Psoas muscle (tissue), 8 donors: Measurements from ENCODE around the gene RBM43. TPM values are rescaled to one million over a fixed set of nuclear protein-coding genes. Genes with fewer than 3 reads are reported as not detected.
"Not testable (repeated sequence)": the region's sequence is repeated elsewhere in the genome, so short reads cannot be mapped to it uniquely, and the experiment has no call there.

Source experiments
- ATAC-seq, 4 donors: fragments of 200-7000 bp; cut with Tn5 transposase; one replicate each; pipeline ENCODE4 v1.9.1; 2020; ENCODE audit warnings: moderate library complexity in 3 of 4, mild to moderate bottlenecking in 2 of 4
- DNase-seq, 2 donors: peaks; one replicate each; pipeline ENCODE4 v3.0.0-alpha.2; 2020
- H3K27ac ChIP-seq: fragments of 200-600 bp; one replicate; pipeline ENCODE4 v1.8.0; 2022
- H3K27me3 ChIP-seq, 3 donors: fragments of 200-600 bp in 1 of 3; one replicate each; pipeline versions ENCODE4 v1.6.1 to v1.8.0; 2013 to 2022; ENCODE audit warnings: low read length in 2 of 3, mild to moderate bottlenecking in 2 of 3, moderate library complexity in 1 of 3; ENCODE audit not compliant: insufficient read depth in 3 of 3
- H3K36me3 ChIP-seq, 2 donors: fragments of 200-600 bp in 1 of 2; one replicate each; pipeline versions ENCODE4 v1.6.1 to v1.8.0; 2013 to 2022; ENCODE audit warnings: low read depth in 1 of 2, mild to moderate bottlenecking in 1 of 2, moderate library complexity in 1 of 2; ENCODE audit not compliant: insufficient read depth in 1 of 2
- H3K4me1 ChIP-seq: fragments of 200-600 bp; one replicate; pipeline ENCODE4 v1.8.0; 2022
- H3K4me3 ChIP-seq: fragments of 200-600 bp; one replicate; pipeline ENCODE4 v1.8.0; 2022; ENCODE audit warnings: mild to moderate bottlenecking
- H3K9me3 ChIP-seq: fragments of 200-600 bp; one replicate; pipeline ENCODE4 v1.8.0; 2022
- CTCF ChIP-seq: fragments of 200-600 bp; IDR thresholded peaks from one replicate; pipeline ENCODE4 v1.8.0; 2022; ENCODE audit warnings: antibody characterized with exemption
- WGBS, 3 donors: extraction: QIAGEN DNeasy Blood & Tissue Kit; methylation state at CpG; one replicate each; pipeline versions ENCODE4 v1.1.6 to v1.1.7; 2013; 5-methylcytosine and 5-hydroxymethylcytosine counted together
- intact Hi-C, 2 donors: fragments of 100-400 bp; cut with DNase I; formaldehyde crosslinking; loops; one replicate each; pipeline versions ENCODE4 v1.11.0 to v1.14.2; 2022
- polyA plus RNA-seq, 3 donors: library from polyadenylated mRNA; stranded (reverse); fragments of 200-250 nt; gene quantifications; one replicate each; pipeline ENCODE4 v1.2.3, GENCODE V29; 2013
- total RNA-seq, 4 donors: library from RNA; stranded (reverse); fragmentation: NEBNext Ultra II Directional in 2 of 4; extraction: Animal tissue kit (Norgen Biotek cat#: 25700) in 2 of 4; gene quantifications; one replicate each; pipeline versions ENCODE4 v1.2.1 to v1.2.4, GENCODE V29; 2021 to 2023
- donor health status: healthy with polysubstance abuse.
- donor health status: DM: no; HTN: no; CAD: no; lungs with moderate emphysema.
- donor health status: Bipolar disorder and iron deficiency.
- donor health status: healthy.
- donor health status: DM: yes; HTN: yes; CAD: no.
- donor health status: DM: no; HTN: no; CAD: no.
- donor health status: DM: no; HTN: no; CAD: no.
- donor health status: DM: yes; HTN: yes; CAD: no.

Gene RBM43
- total and polyA plus RNA-seq, 7 donors = 0.52 to 3.1 (median 1.0) TPM

DNA sequence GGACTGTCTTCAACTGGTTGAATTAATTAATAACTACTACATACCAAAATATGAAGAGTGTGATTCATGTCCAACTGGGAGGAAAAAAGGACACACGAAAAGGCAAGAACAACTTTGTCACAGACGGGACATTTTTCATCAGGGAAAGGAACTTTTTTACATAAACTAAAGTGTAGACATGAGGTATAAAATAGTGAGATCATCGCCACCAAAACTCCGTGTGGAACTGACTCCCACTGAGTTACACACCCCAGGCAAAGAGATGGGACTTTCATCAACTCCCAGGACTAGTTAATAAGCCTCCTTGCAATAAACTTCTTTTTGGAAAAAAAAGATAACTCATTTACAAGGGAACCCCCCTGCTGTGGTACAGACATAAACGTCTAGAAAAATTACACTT, 40.7 kb upstream of the RBM43 start:
- no peak for ATAC-seq
- no peaks in the 10 kb centered on the region for H3K36me3 ChIP-seq
- WGBS, 3 donors = 53 to 70% (median 61%) methylated on average over 5 of the region's 5 CpGs
- no peak for DNase-seq
- no peaks in the 10 kb centered on the region for H3K9me3 ChIP-seq
- intact Hi-C loops = no loop called here
- no peak overlapping the region for H3K4me3 ChIP-seq
- H3K4me1 ChIP-seq = no peaks in the 10 kb centered on the region
- TF ChIP-seq CTCF = no peak
- H3K27ac ChIP-seq = no peak overlapping the region
- peaks cover 0 to 4% (median 0%) of the 10 kb centered on the region in 3 donors for H3K27me3 ChIP-seq

DNA sequence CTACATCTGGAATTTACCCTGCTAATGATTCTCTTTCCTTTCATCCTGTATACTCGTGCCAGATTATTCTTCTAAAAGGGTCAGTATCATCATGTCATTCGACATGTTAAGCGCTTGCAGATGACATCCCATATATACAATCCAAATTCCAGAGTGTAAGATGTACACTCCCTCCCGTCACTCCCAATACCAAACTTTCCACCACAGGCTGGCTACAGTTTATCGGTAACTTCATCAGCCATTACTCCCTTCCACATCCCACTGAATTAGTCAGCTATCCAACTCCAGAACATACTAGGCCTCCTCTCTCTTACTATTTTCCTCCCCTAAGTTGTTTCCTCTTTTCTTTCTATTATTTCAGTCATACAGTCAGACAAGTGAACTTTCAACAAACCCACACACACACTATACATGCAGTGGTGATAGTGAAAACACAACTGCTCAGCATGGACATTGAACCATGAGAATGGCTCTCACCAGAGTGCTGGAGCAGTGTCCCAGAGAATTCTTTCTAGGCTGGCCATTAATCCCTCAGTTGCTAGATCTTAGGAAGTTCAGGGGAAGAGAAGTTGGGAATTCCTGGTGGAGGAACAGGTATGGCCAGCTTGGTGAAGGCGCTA, 38.4 kb upstream of the RBM43 start:
- Histone ChIP-seq H3K27me3 (peaks cover 0 to 4% (median 0%) of the 10 kb centered on the region in 3 donors), H3K4me1 (no peaks in the 10 kb centered on the region), H3K9me3 (no peaks in the 10 kb centered on the region), H3K36me3 (no peaks in the 10 kb centered on the region), H3K27ac (no peak overlapping the region), H3K4me3 (no peak overlapping the region)
- ATAC-seq (no peak), DNase-seq (no peak)
- TF ChIP-seq CTCF = no peak
- WGBS, 3 donors = 83 to 86% (median 83%) methylated on average over 6 of the region's 6 CpGs
- intact Hi-C loops = no loop called here

GRCh38 chr2:151297882-151298281, 36.2 kb upstream of the RBM43 start:
- Histone ChIP-seq H3K4me1 (no peaks in the 10 kb centered on the region), H3K36me3 (no peaks in the 10 kb centered on the region), H3K27me3 (peaks cover 0 to 4% (median 0%) of the 10 kb centered on the region in 3 donors), H3K4me3 (no peak overlapping the region), H3K27ac (peak overlapping the region; percentile 9), H3K9me3 (no peaks in the 10 kb centered on the region)
- DNase-seq (no peak), ATAC-seq (no peak)
- no peak for TF ChIP-seq CTCF
- intact Hi-C loops = no loop called here
- 0 to 67% (median 36%) methylated on average over 1 of the region's 1 CpG for WGBS, 3 donors

DNA sequence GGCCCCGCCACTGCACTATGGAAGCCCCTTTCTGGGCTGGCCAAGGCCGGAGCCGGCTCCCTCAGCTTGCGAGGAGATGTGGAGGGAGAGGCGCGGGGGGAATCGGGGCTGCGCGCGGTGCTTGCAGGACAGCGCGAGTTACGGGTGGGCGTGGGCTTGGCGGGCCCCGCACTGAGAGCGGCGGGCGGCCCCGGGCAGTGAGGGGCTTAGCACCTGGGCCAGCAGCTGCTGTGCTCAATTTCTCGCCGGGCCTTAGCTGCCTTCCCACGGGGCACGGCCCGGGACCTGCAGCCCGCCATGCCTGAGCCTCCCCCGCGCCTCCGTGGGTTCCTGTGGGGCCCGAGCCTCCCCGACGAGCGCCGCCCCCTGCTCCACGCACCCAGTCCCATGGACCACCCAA, 34.3 kb upstream of the RBM43 start:
- intact Hi-C loops, H3K36me3 ChIP-seq, H3K27ac ChIP-seq, ATAC-seq, H3K9me3 ChIP-seq, H3K27me3 ChIP-seq, H3K4me1 ChIP-seq, H3K4me3 ChIP-seq, DNase-seq: not testable (repeated sequence)
- 89 to 96% (median 94%) methylated on average over 15 to 35 of the region's 35 CpGs for WGBS, 3 donors

GRCh38 chr2:151292546-151292945, 30.9 kb upstream of the RBM43 start:
- Histone ChIP-seq H3K4me3 (no peak overlapping the region), H3K4me1 (no peaks in the 10 kb centered on the region), H3K27me3 (no peaks in the 10 kb centered on the region), H3K9me3 (no peaks in the 10 kb centered on the region), H3K36me3 (no peaks in the 10 kb centered on the region), H3K27ac (no peak overlapping the region)
- no peak for TF ChIP-seq CTCF
- intact Hi-C loops = no loop called here
- ATAC-seq (no peak), DNase-seq (no peak)
